GM12878 (cell line): ENCODE data around the gene ZNF260.

Source experiments
- ASH2L ChIP-seq: fragments of 300-600, 200-600 bp; sonication (generic); IDR thresholded peaks from 2 replicates; pipeline ENCODE4 v1.6.1; 2017; ENCODE audit warnings: low read depth, mild to moderate bottlenecking, borderline replicate concordance
- CEBPB ChIP-seq, 2 experiments: fragments of 150-350 bp in 1 of 2; IDR thresholded peaks; 2 replicates each; pipeline ENCODE4 v1.6.1; 2012 to 2014; ENCODE audit warnings: low read depth in 2 of 2, low read length in 2 of 2, borderline replicate concordance in 1 of 2, inconsistent platforms in 1 of 2
- EP300 ChIP-seq, 2 experiments: fragments of 150-350 bp in 1 of 2; IDR thresholded peaks; 2 replicates each; pipeline ENCODE4 v1.6.1; 2011 to 2012; ENCODE audit warnings: low read depth in 2 of 2, low read length in 2 of 2, borderline replicate concordance in 1 of 2, improper control_type of control experiment in 1 of 2, inconsistent platforms in 1 of 2; ENCODE audit not compliant: control insufficient read depth in 1 of 2
- GABPA ChIP-seq: IDR thresholded peaks from 2 replicates; pipeline ENCODE4 v1.6.1; 2014; ENCODE audit warnings: antibody characterized with exemption, low read depth, mild to moderate bottlenecking, inconsistent platforms
- JUND ChIP-seq: IDR thresholded peaks from 2 replicates; pipeline ENCODE4 v1.6.1; 2012; ENCODE audit warnings: low read depth, mild to moderate bottlenecking, low read length, improper control_type of control experiment, moderate library complexity
- NR2C1 ChIP-seq: fragments of 450-650 bp; IDR thresholded peaks from 2 replicates; pipeline ENCODE4 v1.6.1; 2017; ENCODE audit warnings: antibody characterized with exemption, mild to moderate bottlenecking, moderate library complexity
- NRF1 ChIP-seq: conservative IDR thresholded peaks from 2 replicates; pipeline ENCODE4 v1.6.1; 2011; ENCODE audit warnings: mild to moderate bottlenecking, low read depth, low read length, improper control_type of control experiment
- PBX3 ChIP-seq: IDR thresholded peaks from 2 replicates; pipeline ENCODE4 v1.6.1; 2011; ENCODE audit warnings: mild to moderate bottlenecking, low read depth, low read length, moderate library complexity; ENCODE audit not compliant: insufficient replicate concordance
- RFX5 ChIP-seq: IDR thresholded peaks from 2 replicates; pipeline ENCODE4 v1.6.1; 2011; ENCODE audit warnings: low read depth, low read length, improper control_type of control experiment
- SREBF1 ChIP-seq: IDR thresholded peaks from 2 replicates; pipeline ENCODE4 v1.6.1; 2012; ENCODE audit warnings: mild to moderate bottlenecking, low read length
- WRNIP1 ChIP-seq: IDR thresholded peaks from 2 replicates; pipeline ENCODE4 v1.6.1; 2011; ENCODE audit warnings: low read depth, low read length, improper control_type of control experiment, borderline replicate concordance
- ZBTB33 ChIP-seq: fragments of 450-650 bp; IDR thresholded peaks from 2 replicates; pipeline ENCODE4 v1.6.1; 2017; ENCODE audit warnings: mild to moderate bottlenecking
- ZNF24 ChIP-seq: fragments of 450-650 bp; IDR thresholded peaks from 2 replicates; pipeline ENCODE4 v1.6.1; 2017; ENCODE audit warnings: antibody characterized with exemption, mild to moderate bottlenecking

- TF ChIP-seq PBX3 (no peak), RFX5 (no peak), JUND (no peak), GABPA (no peak), CEBPB (IDR thresholded peaks at IDR 0.05; ENCODE audit: borderline replicate concordance in 1 of 2, low read depth in 2 of 2, low read length in 2 of 2) (no peak), WRNIP1 (no peak), ASH2L (no peak), SREBF1 (no peak), ZBTB33 (no peak), EP300 (IDR thresholded peaks at IDR 0.05; ENCODE audit: borderline replicate concordance in 1 of 2, control insufficient read depth in 1 of 2, low read depth in 2 of 2, low read length in 2 of 2) (no peak), NRF1 (no peak), NR2C1 (no peak), ZNF24 (no peak)
These were observed 36.3 kb upstream of the ZNF260 start for GRCh38 chr19:36564391-36564790.
